Measurements from ENCODE around the gene TOR4A.

DNA sequence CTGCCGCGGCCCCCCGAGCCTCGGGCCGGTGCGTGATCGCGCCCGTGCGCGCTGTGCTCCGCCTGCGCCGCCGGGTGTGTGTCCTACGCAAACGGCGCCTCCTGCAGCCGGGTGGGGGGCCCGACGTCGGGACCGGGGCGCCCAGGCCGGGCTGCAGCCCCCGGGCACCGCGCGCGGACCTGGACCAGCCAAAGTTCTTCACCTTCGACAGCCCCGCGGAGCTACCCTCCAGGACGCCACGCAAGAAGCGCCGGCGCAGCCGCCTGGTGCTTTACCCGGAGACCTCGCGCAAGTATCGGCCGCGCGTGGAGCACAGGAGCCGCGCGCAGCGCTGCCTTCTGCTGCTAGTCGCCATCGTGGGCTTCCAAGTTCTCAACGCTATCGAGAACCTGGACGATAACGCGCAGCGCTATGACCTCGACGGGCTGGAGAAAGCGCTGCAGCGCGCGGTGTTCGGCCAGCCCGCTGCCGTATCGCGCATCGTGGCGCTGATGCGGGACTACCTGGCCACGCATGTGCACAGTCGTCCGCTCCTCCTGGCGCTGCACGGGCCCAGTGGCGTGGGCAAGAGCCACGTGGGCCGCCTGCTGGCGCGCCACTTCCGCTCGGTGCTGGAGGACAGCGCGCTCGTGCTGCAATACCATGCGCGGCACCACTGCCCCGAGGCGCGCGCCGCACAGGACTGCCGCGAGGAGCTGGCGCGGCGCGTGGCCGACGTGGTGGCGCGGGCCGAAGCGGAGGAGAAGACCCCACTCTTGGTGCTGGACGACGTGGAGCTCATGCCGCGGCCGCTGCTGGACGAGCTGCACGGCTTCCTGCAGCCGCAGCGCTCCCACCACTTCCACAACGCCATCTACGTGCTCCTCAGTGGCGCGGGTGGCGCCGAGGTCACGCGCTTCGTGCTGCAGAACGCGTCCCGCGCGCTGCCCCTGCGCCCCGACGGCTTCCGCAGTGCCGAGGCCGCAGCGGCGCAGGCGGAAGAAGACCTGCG is 1.5 kb downstream of the TOR4A start:
- TF ChIP-seq SMC3 (IDR thresholded peaks at IDR 0.05), result no peak
- TF ChIP-seq BHLHE40 (IDR thresholded peaks at IDR 0.05; ENCODE audit: low read depth, low read length), result no peak
- no peak for TF ChIP-seq MAZ (IDR thresholded peaks at IDR 0.05; ENCODE audit: borderline replicate concordance, low read depth, low read length)
- TF ChIP-seq, protein P1, sequence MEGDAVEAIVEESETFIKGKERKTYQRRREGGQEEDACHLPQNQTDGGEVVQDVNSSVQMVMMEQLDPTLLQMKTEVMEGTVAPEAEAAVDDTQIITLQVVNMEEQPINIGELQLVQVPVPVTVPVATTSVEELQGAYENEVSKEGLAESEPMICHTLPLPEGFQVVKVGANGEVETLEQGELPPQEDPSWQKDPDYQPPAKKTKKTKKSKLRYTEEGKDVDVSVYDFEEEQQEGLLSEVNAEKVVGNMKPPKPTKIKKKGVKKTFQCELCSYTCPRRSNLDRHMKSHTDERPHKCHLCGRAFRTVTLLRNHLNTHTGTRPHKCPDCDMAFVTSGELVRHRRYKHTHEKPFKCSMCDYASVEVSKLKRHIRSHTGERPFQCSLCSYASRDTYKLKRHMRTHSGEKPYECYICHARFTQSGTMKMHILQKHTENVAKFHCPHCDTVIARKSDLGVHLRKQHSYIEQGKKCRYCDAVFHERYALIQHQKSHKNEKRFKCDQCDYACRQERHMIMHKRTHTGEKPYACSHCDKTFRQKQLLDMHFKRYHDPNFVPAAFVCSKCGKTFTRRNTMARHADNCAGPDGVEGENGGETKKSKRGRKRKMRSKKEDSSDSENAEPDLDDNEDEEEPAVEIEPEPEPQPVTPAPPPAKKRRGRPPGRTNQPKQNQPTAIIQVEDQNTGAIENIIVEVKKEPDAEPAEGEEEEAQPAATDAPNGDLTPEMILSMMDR (IDR thresholded peaks at IDR 0.05), result no peak
- no peak for TF ChIP-seq POLR2A (IDR thresholded peaks at IDR 0.05; ENCODE audit: low read length)
- no peak for TF ChIP-seq ESRRA (IDR thresholded peaks at IDR 0.05; ENCODE audit: borderline replicate concordance, low read length)
- TF ChIP-seq NR3C1 (IDR thresholded peaks at IDR 0.05), result no peak
- no peak for TF ChIP-seq KDM1A (IDR thresholded peaks at IDR 0.05; ENCODE audit: low read depth)
- TF ChIP-seq, protein P2, sequence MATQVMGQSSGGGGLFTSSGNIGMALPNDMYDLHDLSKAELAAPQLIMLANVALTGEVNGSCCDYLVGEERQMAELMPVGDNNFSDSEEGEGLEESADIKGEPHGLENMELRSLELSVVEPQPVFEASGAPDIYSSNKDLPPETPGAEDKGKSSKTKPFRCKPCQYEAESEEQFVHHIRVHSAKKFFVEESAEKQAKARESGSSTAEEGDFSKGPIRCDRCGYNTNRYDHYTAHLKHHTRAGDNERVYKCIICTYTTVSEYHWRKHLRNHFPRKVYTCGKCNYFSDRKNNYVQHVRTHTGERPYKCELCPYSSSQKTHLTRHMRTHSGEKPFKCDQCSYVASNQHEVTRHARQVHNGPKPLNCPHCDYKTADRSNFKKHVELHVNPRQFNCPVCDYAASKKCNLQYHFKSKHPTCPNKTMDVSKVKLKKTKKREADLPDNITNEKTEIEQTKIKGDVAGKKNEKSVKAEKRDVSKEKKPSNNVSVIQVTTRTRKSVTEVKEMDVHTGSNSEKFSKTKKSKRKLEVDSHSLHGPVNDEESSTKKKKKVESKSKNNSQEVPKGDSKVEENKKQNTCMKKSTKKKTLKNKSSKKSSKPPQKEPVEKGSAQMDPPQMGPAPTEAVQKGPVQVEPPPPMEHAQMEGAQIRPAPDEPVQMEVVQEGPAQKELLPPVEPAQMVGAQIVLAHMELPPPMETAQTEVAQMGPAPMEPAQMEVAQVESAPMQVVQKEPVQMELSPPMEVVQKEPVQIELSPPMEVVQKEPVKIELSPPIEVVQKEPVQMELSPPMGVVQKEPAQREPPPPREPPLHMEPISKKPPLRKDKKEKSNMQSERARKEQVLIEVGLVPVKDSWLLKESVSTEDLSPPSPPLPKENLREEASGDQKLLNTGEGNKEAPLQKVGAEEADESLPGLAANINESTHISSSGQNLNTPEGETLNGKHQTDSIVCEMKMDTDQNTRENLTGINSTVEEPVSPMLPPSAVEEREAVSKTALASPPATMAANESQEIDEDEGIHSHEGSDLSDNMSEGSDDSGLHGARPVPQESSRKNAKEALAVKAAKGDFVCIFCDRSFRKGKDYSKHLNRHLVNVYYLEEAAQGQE (IDR thresholded peaks at IDR 0.05), result no peak
- TF ChIP-seq ZC3H11A (IDR thresholded peaks at IDR 0.05), result no peak
- TF ChIP-seq RCOR1 (IDR thresholded peaks at IDR 0.05; ENCODE audit: low read depth, low read length), result no peak
- no peak for TF ChIP-seq RAD21 (conservative IDR thresholded peaks at IDR 0.05 in 1 of 2, IDR thresholded peaks at IDR 0.05 in 1 of 2)
- TF ChIP-seq EP300 (IDR thresholded peaks at IDR 0.05), result no peak
